ENCODE data around the gene STK16.

- TF ChIP-seq CTCF (conservative IDR thresholded peaks at IDR 0.05; ENCODE audit: low read length) = no peak
- TF ChIP-seq EZH2phosphoT487 (IDR thresholded peaks at IDR 0.05; ENCODE audit: borderline replicate concordance) = no peak
Measured at GRCh38 chr2:219209236-219210195, 35.8 kb upstream of the STK16 start.

Measured in Loucy (cell line).